Measurements from ENCODE around the gene NHERF1.

NHERF1 gene

DNA sequence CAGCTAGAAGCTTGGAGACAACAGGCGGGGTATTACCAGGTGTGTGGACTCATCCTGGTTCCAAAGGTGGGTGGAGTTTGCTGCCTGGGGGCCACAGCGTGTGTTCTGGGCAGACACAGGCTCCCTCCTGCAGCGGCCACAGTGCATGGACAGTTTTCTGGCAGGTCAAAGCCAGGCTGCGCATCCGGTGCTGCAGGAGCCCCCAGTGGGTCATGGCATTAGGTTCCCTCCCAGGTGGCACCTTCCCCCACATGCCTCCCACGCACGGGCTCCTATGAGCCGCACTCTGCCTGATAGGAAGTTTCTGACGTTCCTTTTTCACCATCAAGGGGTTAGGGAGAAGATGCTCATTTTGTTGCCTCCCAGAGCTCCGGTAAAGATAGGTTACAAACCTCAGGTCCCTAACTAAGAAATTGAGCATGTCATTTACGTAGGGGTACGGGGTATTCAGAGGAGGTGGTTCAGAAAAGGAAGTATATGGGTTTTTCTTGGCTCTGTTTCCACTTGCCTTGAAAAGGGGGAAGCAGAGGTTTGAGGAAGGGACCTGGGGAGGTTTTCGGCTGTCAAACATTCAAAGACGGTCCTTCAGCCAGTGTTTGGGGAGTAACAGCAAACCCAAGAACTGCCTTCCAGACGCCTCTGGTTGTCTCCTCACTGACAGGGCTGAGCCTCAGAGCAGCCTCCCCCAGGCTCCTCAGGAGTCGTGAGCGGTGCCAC is 60.4 kb downstream of the NHERF1 start:
- DNase-seq (ENCODE audit: low spot score) = no peak

DNA sequence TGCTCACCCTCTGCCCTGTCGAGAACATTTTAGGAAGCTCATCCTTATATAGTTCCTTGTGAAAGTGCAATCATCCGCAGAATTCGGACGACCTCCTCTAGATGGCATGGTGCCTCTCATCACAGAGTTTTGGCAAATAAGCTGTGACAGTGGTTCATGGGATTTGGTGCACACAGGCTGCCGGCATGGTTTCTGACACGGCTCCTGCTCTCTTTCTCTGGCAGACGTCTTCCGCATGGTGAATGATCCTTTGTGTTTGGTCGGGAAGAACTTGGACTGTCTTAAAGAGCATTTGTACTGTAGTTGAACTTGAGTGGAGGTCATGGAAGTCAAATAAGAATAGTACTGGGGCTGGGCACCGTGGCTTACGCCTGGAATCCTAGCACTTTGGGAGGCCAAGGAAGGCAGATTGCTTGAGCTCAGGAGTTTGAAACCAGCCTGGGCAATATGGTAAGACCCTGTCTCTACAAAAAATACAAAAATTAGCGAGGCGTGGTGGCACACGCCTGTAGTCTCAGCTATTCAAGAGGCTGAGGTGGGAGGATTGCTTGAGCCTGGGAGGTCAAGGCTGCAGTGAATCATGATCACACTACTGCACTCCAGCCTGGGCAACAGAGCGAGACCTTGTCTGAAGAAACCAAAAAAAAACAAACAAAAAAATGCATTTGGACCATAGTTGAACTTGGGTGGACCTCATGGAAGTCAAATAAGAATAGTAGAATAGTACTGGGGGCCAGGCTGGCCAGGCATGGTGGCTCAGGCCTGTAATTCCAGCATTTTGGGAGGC is 62.5 kb downstream of the NHERF1 start:
- no peak for DNase-seq (ENCODE audit: low spot score)

DNA sequence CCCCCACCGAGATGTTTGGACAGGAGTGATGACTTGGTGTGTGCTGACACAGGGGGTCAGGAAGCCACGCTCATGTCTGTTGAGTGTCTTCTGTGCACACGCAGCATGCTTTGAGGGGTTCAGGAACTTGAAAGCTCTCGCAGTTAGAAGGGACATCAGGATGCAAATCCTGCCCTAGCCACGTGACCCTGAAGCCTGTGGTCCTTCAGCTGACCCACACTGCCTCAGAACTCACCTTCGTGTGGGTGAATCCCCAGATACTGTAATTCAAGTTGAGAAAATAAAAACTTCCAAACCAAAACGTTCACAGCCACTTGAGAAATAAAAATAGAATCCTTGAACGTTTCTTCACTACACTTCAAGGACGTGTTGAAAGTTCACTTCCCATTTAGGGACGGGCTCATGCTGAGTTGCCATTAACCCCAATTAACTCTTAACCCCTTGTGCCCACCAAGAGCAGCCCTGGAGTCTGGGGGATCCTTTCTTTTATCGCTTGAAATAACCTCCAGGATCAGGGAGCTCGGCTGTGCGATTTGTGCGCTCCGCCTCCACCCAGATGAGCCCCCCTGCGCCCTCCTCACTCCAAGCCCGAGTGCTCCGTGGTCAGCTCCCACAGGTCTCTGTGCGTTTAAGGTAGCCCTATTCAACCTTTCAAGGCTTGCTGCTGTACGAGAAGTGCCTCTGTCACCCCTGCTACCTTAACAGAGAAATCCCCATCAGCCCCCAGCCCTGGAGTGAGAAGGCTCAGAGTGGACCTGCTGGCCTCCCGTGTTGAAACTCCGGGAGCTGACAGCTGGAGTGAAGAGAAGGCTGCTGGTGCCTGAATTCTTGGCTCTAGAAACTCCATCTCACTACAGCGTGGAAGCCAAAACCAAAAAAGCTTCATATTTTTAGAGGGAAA is 63.9 kb downstream of the NHERF1 start:
- no peak for DNase-seq (ENCODE audit: low spot score)

DNA sequence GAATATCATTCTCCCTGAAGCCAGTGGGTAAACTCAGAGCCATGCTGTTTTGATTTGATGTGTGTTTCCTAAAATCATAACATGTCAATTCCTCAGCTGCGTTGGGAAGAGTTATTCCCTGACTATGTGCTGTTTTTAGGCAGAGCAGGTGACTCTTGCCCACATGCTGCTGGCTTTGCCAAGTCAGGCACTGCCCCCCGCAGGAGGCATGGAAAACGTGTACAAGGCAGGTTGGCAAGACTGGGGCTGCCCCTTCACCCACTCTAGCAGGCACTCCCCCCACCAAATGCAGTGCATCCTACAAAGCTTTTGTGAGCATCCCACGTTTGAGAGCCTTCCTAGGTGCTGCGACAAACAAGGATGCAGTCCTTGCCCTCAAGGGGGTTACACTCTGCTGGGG is 66.0 kb downstream of the NHERF1 start:
- DNase-seq (ENCODE audit: low spot score) = no peak

DNA sequence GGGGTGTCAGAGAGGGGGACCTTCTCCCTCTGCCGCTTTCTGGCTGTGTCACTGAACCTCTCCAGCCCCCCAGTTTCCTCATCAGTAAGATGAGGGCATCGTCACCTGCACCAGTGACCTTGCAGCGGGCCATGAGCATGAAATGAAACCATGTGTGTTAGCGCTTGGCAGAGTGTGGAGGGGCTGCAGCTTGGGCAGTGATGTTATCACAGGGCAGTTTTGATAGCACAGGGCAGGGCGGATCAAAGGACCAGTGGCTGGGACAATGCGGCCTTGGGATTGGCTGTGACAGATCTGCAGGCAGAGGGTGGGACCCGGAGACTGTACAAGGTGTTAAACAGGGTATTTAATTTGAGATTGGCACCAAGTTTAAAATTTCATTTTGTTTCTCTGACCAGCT is 66.6 kb downstream of the NHERF1 start:
- DNase-seq (ENCODE audit: low spot score) = no peak

DNA sequence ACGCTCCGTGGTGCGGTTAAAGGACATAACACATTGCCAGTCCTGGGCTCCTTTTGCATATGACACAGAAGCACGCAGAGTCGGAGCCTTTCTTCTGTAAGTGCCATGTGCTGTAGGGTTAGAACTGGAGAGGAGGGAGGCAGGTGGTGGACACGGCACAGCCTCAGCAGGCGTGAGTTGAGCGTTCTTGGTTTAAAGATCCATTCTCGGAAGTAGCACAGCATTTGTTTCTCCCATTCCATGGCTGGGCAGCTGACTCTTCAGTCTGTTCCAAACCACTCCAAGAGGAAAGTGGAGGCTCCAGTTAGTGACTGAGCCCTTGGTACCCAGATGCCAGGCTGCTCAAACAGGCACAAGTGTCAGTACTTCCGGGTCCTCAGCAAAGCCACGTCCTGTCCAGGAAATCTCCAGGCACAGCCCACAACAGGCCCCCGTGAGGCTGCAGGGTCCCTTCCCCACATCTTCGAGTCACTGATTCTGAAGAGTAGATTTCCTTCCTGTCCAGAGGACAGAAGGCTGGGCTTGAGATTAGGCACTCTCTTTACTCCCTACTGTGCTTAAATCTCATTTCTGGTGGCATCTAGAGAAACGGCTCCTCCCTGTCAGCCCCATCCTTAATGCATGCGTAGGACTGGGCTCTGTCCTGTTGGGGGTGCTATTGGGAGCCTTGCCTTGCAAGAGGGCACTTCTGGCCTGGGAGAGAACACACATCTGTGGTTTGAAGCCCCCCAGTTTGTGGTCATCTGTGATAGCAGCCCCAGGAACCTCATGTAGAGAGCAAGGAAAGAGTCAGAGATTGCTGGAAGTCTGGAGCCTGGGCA is 67.3 kb downstream of the NHERF1 start:
- DNase-seq (ENCODE audit: low spot score) = no peak

DNA sequence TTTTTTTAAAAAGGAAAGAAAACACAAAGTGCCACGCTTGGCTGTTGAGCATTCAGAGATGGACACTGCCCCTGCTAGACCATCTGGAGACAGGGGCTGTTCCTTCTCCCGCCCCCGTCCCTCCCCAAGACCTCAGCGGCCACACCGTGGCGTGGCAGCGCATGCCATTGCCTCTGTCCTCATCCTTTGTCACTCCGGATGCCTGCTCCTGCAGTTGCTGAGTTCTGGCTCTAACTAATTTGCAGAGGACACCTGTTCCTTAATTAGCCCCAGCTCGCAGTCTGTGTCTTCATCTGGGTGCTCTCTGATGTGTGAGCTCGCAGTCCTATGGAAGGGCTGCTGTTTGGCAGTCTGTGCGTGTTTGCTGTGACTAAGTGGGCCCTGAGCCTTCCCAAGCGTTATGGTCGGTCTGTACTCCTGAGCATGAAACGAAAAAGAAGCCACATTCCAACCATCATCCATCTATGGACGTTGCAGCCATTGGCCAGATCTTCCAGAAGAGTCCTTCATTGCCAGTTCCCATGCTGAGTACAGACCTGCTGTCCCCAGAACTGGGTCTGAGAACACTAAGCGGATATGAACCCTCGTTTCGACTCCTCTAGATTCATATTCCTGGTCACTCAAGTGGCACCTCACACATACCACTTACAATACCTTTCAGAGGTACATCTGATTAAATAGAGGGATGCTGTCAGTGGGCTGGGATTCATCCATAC is 68.6 kb downstream of the NHERF1 start:
- DNase-seq (ENCODE audit: low spot score) = no peak

DNA sequence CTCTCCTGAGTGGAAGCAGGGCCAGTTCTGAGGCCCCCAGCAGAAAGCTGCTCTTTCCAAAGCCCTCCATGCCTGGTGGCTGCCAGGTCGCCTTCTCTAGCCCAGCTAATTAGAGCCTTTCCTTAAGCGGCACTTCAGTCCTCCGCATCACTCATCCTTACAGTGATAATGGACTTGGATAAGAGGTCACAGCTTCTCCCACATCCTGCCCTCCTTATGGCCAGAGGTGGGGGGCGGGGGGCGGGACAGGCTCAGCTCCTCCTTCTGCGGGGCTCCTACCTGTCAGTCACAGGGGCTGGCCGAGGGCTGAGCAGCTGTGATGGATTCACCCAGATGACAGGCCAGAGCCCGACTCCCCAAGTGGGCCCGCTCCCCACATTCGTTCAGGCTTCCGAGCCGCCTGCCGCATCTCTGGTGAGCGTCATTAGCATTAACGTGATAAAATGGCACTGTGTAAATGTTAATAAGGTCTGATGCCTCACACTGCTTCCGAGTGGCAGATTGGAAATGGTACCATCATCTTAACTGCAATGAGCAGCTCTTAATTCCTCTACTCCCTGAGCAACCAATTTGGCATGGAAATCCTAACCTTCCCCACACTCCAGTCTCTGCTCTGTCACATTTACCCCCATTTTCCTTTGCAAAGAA is 70.0 kb downstream of the NHERF1 start:
- no peak for DNase-seq (ENCODE audit: low spot score)

Data from AG08395 (cell line).